PC-9 (cell line): Measurements from ENCODE around the gene PTPRA. TPM values are rescaled to one million over a fixed set of nuclear protein-coding genes. Genes with fewer than 3 reads are reported as not detected.

Experiments used
- BruUV-seq: library from RNA; stranded (reverse); fragments of 400-500 nt; replicated peaks from 2 replicates; lab custom pipeline; 2021; lab: Mats Ljungman, UMichigan
- CTCF ChIA-PET: fragments of 300-600 bp; sonication (Branson Sonifier 250); formaldehyde crosslinking; loops from one replicate; lab custom pipeline; 2022; ENCODE audit warnings: antibody characterized with exemption; lab: Charles Lee
- POLR2A ChIA-PET: fragments of 300-600 bp; sonication (Branson Sonifier 250); formaldehyde crosslinking; loops from one replicate; lab custom pipeline; 2022; ENCODE audit warnings: antibody characterized with exemption; ENCODE audit not compliant: unreplicated experiment; lab: Charles Lee
- DNase-seq, 2 experiments: peaks; one replicate each; pipeline versions ENCODE4 v3.0.0 to v3.0.0-alpha.2; 2015 to 2022; ENCODE audit warnings: mixed read lengths in 1 of 2
- H2AFZ ChIP-seq: fragments of 200-600 bp; sonication (generic); 2 replicates; pipeline ENCODE4 v1.8.1; 2017; ENCODE audit warnings: antibody characterized with exemption
- H3F3A ChIP-seq: fragments of 200-600 bp; sonication (generic); 2 replicates; pipeline ENCODE4 v1.8.1; 2017; ENCODE audit warnings: antibody characterized with exemption, mild to moderate bottlenecking, low read depth; ENCODE audit not compliant: insufficient read depth
- H3K27ac ChIP-seq: fragments of 200-600 bp; sonication (generic); 2 replicates; pipeline ENCODE4 v1.6.1; 2016; ENCODE audit warnings: mixed run types
- H3K27me3 ChIP-seq: fragments of 200-600 bp; sonication (generic); 2 replicates; pipeline ENCODE4 v1.6.1; 2016; ENCODE audit warnings: low read depth, mixed run types; ENCODE audit not compliant: insufficient read depth
- H3K36me3 ChIP-seq: fragments of 200-600 bp; sonication (generic); 2 replicates; pipeline ENCODE4 v1.6.1; 2016; ENCODE audit warnings: low read depth, mixed run types
- H3K4me1 ChIP-seq: fragments of 200-600 bp; sonication (generic); replicated peaks from 2 replicates; pipeline ENCODE4 v1.6.1; 2016; ENCODE audit warnings: mixed run types; ENCODE audit not compliant: insufficient read depth
- H3K4me2 ChIP-seq: fragments of 200-600 bp; sonication (generic); 2 replicates; pipeline ENCODE4 v1.6.1; 2017; ENCODE audit warnings: mixed run types
- H3K4me3 ChIP-seq: fragments of 200-600 bp; sonication (generic); 2 replicates; pipeline ENCODE4 v1.6.1; 2016; ENCODE audit warnings: mixed run types
- H3K79me2 ChIP-seq: fragments of 200-600 bp; sonication (generic); 2 replicates; pipeline ENCODE4 v1.6.1; 2017; ENCODE audit warnings: low read depth, mixed run types
- H3K9me2 ChIP-seq: fragments of 200-600 bp; sonication (generic); 2 replicates; pipeline ENCODE4 v1.8.1; 2017; ENCODE audit warnings: mild to moderate bottlenecking; ENCODE audit not compliant: insufficient read depth
- H3K9me3 ChIP-seq: fragments of 200-600 bp; sonication (generic); 2 replicates; pipeline ENCODE4 v1.8.1; 2016; ENCODE audit warnings: low read depth; ENCODE audit not compliant: insufficient read depth
- H4K20me1 ChIP-seq: fragments of 200-600 bp; sonication (generic); 2 replicates; pipeline ENCODE4 v1.8.1; 2017; ENCODE audit not compliant: insufficient read depth
- EZH2 ChIP-seq: fragments of 200-600 bp; sonication (generic); IDR thresholded peaks from 2 replicates; pipeline ENCODE4 v1.8.0; 2017; ENCODE audit warnings: antibody characterized with exemption, low read depth
- intact Hi-C: fragments of 100-400 bp; cut with micrococcal nuclease; formaldehyde crosslinking; loops from one replicate; pipeline ENCODE4 v1.10.0; 2022; ENCODE audit not compliant: unreplicated experiment
- total RNA-seq: library from RNA; stranded (reverse); gene quantifications from 2 replicates; pipeline ENCODE4 v1.2.3, GENCODE V29; 2021
- TF ChIP-seq, protein P1 (sequence below): fragments of 200-600 bp; sonication (generic); conservative IDR thresholded peaks from 2 replicates; pipeline ENCODE4 v1.6.1; 2017; ENCODE audit warnings: mixed run types, antibody characterized with exemption, mild to moderate bottlenecking, moderate library complexity

The PTPRA gene
- total RNA-seq, 1 experiment from 2014 or later = 48.8 TPM

DNA sequence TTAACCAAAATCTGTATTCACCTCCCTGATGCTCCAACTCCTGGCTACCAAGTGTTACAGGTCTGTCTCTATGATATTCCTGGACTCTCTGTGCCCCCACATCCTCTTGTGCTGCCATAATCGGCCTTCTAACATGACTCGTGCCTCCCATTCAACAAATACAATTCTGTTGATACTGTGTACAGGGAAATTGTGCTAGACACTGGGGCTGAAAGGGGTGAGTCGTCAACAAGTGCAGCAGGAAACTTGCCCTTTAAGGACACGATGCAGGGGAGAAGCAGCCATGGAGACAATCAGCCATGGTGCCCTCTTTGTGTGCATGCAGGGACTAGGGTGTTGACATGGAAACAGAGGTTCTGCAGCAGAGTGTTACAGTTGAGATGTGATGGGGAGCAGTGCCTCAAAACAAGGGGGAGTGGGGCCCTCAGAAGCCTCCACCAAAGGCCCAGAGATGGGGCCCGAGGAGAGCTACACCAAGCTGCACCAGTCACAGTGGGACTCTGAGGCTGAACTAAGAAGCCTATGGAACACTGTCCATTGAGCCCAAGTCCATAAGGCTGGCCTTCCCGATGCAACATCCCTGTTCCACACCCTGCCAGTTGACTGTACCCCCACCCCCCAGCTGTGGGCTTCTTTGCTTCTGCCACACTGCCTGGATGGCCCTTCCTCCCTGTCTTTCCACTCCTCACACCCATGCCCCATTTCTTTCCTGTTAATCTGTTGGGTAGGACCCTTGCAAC, 35.9 kb upstream of the PTPRA start:
- CTCF ChIA-PET = no interaction called here
- no peaks in the 10 kb centered on the region for H3K9me3 ChIP-seq
- H2AFZ ChIP-seq = no peak overlapping the region
- H3F3A ChIP-seq = peaks cover under 1% of the 10 kb centered on the region; the same call in 1 of the 2 replicates
- H3K79me2 ChIP-seq = peaks cover 16% of the 10 kb centered on the region
- H3K36me3 ChIP-seq = no peaks in the 10 kb centered on the region
- POLR2A ChIA-PET = no interaction called here
- no peak overlapping the region for H3K4me3 ChIP-seq
- no peak for DNase-seq
- intact Hi-C loops = no loop called here
- H3K27ac ChIP-seq = no peak overlapping the region
- peaks cover 18% of the 10 kb centered on the region for H3K4me1 ChIP-seq
- no peak for TF ChIP-seq EZH2
- TF ChIP-seq, protein P1, sequence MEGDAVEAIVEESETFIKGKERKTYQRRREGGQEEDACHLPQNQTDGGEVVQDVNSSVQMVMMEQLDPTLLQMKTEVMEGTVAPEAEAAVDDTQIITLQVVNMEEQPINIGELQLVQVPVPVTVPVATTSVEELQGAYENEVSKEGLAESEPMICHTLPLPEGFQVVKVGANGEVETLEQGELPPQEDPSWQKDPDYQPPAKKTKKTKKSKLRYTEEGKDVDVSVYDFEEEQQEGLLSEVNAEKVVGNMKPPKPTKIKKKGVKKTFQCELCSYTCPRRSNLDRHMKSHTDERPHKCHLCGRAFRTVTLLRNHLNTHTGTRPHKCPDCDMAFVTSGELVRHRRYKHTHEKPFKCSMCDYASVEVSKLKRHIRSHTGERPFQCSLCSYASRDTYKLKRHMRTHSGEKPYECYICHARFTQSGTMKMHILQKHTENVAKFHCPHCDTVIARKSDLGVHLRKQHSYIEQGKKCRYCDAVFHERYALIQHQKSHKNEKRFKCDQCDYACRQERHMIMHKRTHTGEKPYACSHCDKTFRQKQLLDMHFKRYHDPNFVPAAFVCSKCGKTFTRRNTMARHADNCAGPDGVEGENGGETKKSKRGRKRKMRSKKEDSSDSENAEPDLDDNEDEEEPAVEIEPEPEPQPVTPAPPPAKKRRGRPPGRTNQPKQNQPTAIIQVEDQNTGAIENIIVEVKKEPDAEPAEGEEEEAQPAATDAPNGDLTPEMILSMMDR = no peak
- no TSS peak for BruUV-seq
- no peaks in the 10 kb centered on the region for H3K9me2 ChIP-seq
- H4K20me1 ChIP-seq = no peaks in the 10 kb centered on the region
- no peak overlapping the region for H3K4me2 ChIP-seq
- no peaks in the 10 kb centered on the region for H3K27me3 ChIP-seq

DNA sequence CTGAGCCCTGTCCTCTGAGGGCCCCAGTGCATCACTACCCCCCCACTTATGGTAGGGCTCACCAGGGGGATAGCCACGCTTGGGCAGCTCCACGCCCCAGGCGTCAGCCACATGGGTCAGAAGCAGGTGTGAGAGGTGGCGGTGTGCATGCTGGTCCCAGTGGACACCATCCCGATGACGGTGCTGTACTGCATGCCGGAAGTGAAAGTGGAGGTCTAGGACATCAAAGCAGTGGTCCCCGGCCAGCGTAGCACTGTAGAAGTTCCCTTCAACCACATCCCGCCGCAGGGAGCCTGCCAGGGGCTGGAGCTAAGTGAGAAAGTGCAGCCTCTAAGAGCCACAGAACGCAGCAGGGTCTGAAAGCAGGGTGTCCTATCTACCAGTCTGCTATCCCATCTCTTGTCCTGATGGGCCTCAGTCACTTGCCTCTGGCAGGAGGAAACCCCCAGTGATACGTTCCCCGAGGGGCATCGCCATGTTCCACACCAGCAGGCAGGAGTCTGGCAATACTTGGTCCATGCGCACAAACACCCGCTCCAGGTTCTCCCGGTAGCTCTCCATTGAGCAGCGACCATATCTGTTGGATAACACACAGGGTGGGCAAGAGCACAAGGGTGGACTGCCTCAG, 35.0 kb upstream of the PTPRA start:
- Histone ChIP-seq H3K4me1 (peaks cover 14% of the 10 kb centered on the region), H3K27me3 (no peaks in the 10 kb centered on the region), H2AFZ (no peak overlapping the region), H3F3A (no peaks in the 10 kb centered on the region), H3K9me2 (no peaks in the 10 kb centered on the region), H3K4me3 (no peak overlapping the region), H3K36me3 (no peaks in the 10 kb centered on the region), H4K20me1 (no peaks in the 10 kb centered on the region), H3K4me2 (no peak overlapping the region), H3K9me3 (no peaks in the 10 kb centered on the region), H3K27ac (no peak overlapping the region), H3K79me2 (peaks cover 16% of the 10 kb centered on the region)
- intact Hi-C loops = no loop called here
- POLR2A ChIA-PET = no interaction called here
- TF ChIP-seq, protein P1 = no peak
- no peak for TF ChIP-seq EZH2
- CTCF ChIA-PET = no interaction called here
- no peak for DNase-seq
- BruUV-seq = no TSS peak

- TSS peak; percentile 29 for BruUV-seq
- CTCF ChIA-PET = no interaction called here
- no peak overlapping the region for H3K27ac ChIP-seq
- POLR2A ChIA-PET = no interaction called here
- peak overlapping the region; percentile 100; the same call in 1 of the 2 replicates for H3K4me3 ChIP-seq
- H3K27me3 ChIP-seq = no peaks in the 10 kb centered on the region
- H3K9me3 ChIP-seq = no peaks in the 10 kb centered on the region
- peaks cover 16% of the 10 kb centered on the region for H3K79me2 ChIP-seq
- H3K9me2 ChIP-seq = no peaks in the 10 kb centered on the region
- no peaks in the 10 kb centered on the region for H3F3A ChIP-seq
- TF ChIP-seq EZH2 = no peak
- TF ChIP-seq, protein P1 = no peak
- no peak overlapping the region for H2AFZ ChIP-seq
- H3K4me1 ChIP-seq = peaks cover 14% of the 10 kb centered on the region
- no peaks in the 10 kb centered on the region for H3K36me3 ChIP-seq
- H3K4me2 ChIP-seq = peak overlapping the region; percentile 92
- DNase-seq = no peak
- no peaks in the 10 kb centered on the region for H4K20me1 ChIP-seq
- intact Hi-C loops = no loop called here
Observed at GRCh38 chr20:2838847-2839671, 34.2 kb upstream of the PTPRA start.
